ENCODE data around the gene SLC47A2. TPM values are rescaled to one million over a fixed set of nuclear protein-coding genes. Genes with fewer than 3 reads are reported as not detected.

The SLC47A2 gene
- polyA plus RNA-seq, 1 donor (not counting 4 experiments of a cell fraction or from before 2014, with no cell fraction given) = 0.88 TPM

GRCh38 chr17:19629449-19629848, 86.9 kb downstream of the SLC47A2 start:
- no peaks in the 10 kb centered on the region for H3K36me3 ChIP-seq (ENCODE audit: control insufficient read depth in 2 of 2, extremely low read depth in 1 of 2, insufficient read depth in 2 of 2, low read length in 2 of 2)
- FAIRE-seq (no peak), DNase-seq (ENCODE audit: low read depth, low spot score) (no peak)
- dilution Hi-C loops (cut with MboI; ENCODE audit: extremely low pct_ligation_motif_present, low sequenced_read_pairs) = no loop called here
- no peaks in the 10 kb centered on the region for H3K4me1 ChIP-seq (ENCODE audit: control insufficient read depth, extremely low read depth, insufficient read depth, low read length)
- no peaks in the 10 kb centered on the region for H4K20me1 ChIP-seq (ENCODE audit: control insufficient read depth, extremely low read depth, insufficient read depth, low read length)
- H3K4me3 ChIP-seq (ENCODE audit: control insufficient read depth in 2 of 3, extremely low read depth in 1 of 3, insufficient read depth in 2 of 3, low read depth in 1 of 3, low read length in 3 of 3) = no peak overlapping the region
- H3K4me2 ChIP-seq (ENCODE audit: control insufficient read depth, extremely low read depth, insufficient read depth, low read depth, low read length) = no peak overlapping the region
- no peak for TF ChIP-seq CTCF (optimal IDR thresholded peaks at IDR 0.05 in 1 of 3, IDR thresholded peaks at IDR 0.05 in 1 of 3, conservative IDR thresholded peaks at IDR 0.05 in 1 of 3; ENCODE audit: extremely low read depth in 1 of 3, insufficient read depth in 2 of 3, low read length in 3 of 3)
- no peak for TF ChIP-seq EZH2 (IDR thresholded peaks at IDR 0.05; ENCODE audit: low read length)
- no peak overlapping the region for H3K27ac ChIP-seq (ENCODE audit: control insufficient read depth, insufficient read depth, low read length)
- no peaks in the 10 kb centered on the region for H3K9me3 ChIP-seq (ENCODE audit: control insufficient read depth, low read depth, low read length)
- H3K9ac ChIP-seq (ENCODE audit: control insufficient read depth, extremely low read depth, insufficient read depth, low read length) = no peak overlapping the region
- no peaks in the 10 kb centered on the region for H3K9me1 ChIP-seq (ENCODE audit: control insufficient read depth, extremely low read depth, insufficient read depth, low read length)
- H3K27me3 ChIP-seq (ENCODE audit: control insufficient read depth, extremely low read depth, insufficient read depth, low read length) = peaks cover 3% of the 10 kb centered on the region
- H2AFZ ChIP-seq (ENCODE audit: control insufficient read depth, low read length) = no peak overlapping the region
- H3K79me2 ChIP-seq (ENCODE audit: control insufficient read depth, insufficient read depth, low read length) = no peaks in the 10 kb centered on the region

Small RNA genes lying within 50 kb of the gene (small RNA-seq; reads per million reads assigned to genes)
- gene RF00322 (ENCODE audit: insufficient read length in 3 of 3, low read depth in 3 of 3, low replicate concordance in 1 of 3) = 0 reads per million in 3 experiments

Other genes with a start within 250 kb of the SLC47A2 start
- gene SLC47A1, start 182.7 kb downstream of the SLC47A2 start, polyA plus RNA-seq = 0.05 to 0.23 TPM (median 0.07 TPM) in 3 replicates
- 45.5 to 77.6 TPM (median 62.2 TPM) in 3 replicates for gene ALDH3A2, start 67.8 kb downstream of the SLC47A2 start, polyA plus RNA-seq
- 2.0 to 8.4 TPM (median 5.8 TPM) in 3 replicates for gene ALDH3A1, start 31.7 kb upstream of the SLC47A2 start, polyA plus RNA-seq
- gene ULK2, start 151.4 kb upstream of the SLC47A2 start, polyA plus RNA-seq = 16.8 to 23.2 TPM (median 22.1 TPM) in 3 replicates